Hematopoietic multipotent progenitor cell treated with erythropoietin and hydrocortisone succinate and interleukin-3 and kit ligand, for 15 days (in vitro differentiated cells): Measurements from ENCODE around the gene AASDH.

Experiments used
- DNase-seq: peaks from one replicate; pipeline ENCODE4 v3.0.0-alpha.2; 2015; ENCODE audit warnings: low spot score

Gene AASDH

GRCh38 chr4:56316011-56316650, 71.2 kb downstream of the AASDH start:
- DNase-seq, result no peak

DNA sequence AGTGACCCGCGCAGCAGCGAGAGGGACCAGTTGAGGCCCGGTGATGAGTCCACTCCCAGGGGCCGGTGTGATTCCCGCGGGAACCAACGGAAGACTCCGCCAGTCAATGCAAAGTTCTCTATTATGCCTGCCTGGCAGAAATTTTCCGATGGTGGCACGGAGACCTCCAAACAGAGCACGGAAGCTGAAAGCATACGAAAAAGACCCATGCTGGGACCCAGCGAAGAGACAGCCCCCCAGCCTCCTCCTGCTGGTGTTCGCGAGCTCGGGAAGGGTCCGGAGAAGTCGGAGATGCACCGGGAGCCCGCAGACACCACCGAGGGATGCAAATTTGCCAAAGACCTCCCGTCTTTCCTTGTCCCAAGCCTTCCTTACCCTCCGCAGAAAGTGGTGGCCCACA, 71.7 kb downstream of the AASDH start:
- DNase-seq, result no peak

GRCh38 chr4:56315041-56315440, 72.2 kb downstream of the AASDH start:
- DNase-seq, result no peak

DNA sequence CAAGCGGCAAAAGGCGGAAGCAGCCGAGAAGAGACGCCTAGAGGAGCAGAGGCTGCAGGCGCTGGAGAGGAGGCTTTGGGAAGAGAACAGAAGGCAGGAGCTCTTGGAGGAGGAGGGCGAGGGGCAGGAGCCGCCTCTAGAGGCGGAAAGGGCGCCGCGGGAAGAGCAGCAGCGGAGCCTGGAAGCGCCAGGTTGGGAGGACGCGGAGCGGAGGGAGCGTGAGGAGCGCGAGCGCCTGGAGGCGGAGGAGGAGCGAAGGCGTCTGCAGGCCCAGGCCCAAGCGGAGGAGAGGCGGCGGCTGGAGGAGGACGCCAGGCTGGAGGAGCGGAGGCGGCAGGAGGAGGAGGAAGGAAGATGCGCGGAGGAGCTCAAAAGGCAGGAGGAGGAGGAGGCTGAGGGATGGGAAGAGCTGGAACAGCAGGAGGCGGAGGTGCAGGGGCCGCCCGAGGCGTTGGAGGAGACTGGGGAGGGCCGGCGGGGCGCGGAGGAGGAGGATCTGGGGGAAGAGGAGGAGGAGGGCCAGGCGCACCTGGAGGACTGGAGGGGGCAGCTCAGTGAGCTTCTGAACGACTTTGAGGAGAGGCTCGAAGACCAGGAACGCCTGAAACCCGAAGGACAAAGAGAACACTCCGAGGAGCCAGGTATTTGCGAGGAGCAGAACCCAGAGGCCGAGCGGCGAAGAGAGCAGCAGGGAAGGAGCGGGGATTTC, 72.9 kb downstream of the AASDH start:
- DNase-seq, result no peak

DNA sequence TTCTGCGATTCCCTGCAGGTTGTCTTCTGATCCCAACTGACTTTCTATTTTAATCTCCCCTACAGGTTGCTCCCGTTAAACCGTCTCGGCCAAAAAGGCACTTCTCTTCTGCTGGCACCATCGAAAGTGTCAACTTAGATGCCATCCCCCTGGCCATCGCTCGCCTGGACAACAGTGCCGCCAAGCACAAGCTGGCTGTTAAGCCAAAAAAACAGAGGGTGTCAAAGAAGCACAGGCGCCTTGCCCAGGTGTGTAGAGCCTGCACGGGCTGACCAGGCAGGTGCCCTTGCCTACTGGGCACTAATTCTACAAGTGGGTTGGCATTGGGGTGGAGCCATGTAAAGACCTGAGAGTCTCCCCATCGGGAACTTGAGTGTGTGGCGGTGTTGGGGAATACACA, 74.2 kb downstream of the AASDH start:
- no peak for DNase-seq

DNA sequence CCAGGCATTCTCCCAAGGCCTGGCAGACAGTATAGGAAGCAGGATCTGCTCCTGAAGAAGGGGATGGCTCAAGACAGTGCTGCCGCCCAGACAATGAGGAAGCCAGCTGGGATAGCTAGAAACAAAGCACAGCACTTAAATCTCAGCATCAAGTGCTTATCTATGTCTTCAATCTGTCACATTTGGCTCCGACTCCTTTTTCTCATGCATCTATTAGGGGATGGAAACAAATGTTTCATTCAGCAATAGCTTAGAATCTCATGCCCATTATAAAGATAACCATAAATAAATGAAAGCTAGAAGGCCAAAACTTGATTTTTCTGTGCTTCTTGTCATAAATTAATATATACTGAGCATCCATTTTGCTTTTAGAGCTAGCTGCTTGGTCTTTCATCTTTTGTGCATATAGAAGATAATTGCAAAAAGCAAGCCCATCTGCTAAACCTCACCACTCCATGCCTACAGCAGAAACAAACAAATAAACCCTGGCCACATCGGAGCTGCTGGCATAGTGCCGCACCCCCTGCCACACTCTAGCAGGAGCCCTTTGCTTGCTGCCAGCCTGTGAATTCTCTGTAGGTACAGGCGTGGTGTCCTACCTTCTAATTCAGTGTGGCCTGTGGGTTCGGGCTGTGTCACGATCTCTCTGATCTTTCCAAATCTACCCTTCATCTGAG, 75.9 kb downstream of the AASDH start:
- DNase-seq, result no peak

DNA sequence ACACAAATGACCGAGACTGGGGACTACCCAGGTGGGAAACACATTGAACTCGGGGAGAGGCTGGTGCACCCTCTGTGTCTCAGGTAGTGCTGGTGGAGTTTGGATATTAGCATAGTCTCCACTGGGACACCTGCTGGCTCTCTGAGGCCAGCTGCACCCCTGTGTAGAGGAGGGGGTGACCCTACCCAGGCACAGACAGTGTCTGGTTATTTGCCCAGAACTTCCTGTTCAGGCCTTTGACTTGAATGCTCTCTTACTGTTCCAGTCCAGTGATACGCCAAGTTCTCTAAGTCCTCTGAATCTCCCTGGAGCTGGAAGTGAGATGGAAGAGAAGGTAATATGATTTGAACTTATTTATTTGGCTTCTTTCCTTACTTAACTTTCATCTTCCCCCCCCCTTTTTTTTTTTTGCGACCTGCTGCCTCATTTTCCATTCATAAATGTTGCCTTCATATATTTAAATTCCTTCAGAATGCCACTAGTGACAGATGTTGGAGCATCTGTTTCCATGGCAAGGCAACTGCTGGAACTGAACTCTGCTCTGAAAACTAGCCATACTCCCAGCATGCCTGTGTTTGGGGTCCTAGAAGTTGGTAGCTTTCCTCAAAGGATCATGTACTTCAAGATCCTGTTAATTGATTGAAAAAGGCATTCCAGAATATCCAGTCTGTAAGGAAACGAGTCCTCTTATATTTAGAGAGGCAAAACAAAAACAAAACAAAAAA, 76.7 kb downstream of the AASDH start:
- no peak for DNase-seq

- DNase-seq, result no peak
Observed at GRCh38 chr4:56308384-56308783, 78.9 kb downstream of the AASDH start.

- no peak for DNase-seq
Observed at GRCh38 chr4:56307423-56307822, 79.9 kb downstream of the AASDH start.

DNA sequence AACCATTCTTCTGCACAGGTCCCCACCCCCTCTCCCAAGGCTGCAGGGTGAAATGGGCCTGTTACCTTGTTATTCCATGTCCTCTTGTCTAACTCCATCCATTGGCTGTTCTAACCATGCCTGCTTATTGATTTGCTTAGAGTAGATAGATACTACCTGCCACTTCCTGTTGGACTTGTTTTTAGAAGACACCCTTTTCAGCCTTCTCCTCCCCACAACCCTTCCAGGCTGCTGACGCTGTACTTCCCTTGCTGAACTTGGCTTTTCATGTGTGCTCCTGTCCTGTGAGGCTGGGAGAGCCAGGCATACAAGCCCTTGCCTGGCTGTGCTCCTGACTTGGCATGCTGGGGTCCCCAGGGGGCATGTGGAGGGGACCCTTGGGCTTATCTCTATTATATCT, 81.9 kb downstream of the AASDH start:
- DNase-seq, result no peak

- no peak for DNase-seq
Observed at GRCh38 chr4:56303921-56304320, 83.4 kb downstream of the AASDH start.

DNA sequence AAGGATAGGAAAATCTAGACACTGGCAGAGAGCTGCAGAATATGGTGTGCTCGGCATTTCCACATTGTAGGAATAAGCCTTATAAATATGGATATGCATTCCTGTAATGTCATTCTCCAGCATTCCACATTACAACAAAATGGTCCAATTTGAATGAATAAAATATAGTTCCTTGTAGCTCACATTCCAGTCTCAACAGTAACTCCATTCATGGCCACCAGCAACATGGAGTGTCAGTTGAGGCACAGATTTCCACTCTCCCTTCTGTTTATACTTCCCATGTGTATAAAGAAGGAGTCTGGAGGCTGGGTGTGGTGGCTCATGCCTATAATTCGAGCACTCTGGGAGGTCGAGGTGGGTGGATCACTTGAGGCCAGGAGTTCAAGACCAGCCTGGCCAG, 84.5 kb downstream of the AASDH start:
- no peak for DNase-seq

DNA sequence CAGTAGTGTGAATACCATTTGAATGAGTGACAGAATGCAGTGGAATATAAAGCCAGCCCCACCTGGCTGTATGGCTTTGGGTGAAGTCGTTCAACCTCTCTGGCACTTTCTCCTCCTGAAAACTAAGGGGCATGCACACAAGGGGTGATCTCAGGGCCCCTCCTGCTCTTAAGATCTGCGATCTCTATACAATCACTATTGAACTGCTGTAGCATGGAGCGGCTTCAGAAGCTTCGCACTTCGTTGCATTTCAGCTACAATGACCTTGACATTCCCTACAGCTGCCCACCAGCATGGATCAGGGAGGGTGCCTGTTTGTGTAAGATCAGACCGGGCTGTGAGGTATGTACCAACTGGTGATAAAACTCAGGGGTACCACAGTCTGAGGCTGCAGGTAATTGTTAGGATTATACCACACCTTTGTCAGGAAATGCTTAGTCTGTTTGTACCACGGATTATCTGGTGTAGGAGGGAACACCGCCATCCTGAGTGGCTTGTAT, 85.2 kb downstream of the AASDH start:
- DNase-seq, result no peak

DNA sequence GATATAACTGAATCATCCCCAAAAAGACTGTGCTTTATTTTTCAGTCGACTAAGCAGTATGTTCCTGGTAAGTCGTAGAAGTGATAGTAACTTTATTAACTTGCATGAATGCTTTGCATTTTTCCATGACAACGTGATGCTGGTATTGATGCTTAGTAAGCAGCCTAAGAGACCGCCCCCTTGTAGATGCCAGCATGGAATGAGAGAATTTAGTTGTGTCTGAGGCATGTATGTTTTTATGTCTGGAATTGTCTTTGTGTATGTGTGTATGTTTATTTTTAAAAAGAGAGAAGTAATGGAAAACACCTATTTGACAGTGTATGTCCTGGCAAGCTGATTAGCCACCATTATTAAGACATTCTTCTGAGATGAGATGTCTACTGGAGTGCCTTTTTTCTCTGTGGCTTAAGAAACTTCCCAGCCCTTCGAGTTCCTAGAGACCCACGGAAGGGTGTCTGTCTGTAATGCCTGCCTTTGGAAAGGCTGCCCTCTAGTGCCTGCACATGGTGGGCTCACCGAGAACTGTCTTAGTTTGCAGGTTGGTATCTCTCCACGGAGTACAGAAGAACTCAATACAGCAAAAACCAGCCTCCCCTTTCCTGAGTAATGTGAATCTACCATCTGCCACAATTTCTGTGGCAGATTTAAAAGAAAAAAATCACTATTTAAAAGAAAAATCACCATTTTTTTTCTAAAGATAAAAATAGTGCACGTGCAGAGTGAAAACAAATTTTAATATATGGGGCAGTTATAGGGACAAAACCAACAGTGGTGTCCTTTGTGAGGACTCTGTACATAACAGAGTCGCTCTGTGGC, 85.9 kb downstream of the AASDH start:
- DNase-seq, result peak; percentile 80

GRCh38 chr4:56298236-56298635, 89.1 kb downstream of the AASDH start:
- DNase-seq, result no peak

DNA sequence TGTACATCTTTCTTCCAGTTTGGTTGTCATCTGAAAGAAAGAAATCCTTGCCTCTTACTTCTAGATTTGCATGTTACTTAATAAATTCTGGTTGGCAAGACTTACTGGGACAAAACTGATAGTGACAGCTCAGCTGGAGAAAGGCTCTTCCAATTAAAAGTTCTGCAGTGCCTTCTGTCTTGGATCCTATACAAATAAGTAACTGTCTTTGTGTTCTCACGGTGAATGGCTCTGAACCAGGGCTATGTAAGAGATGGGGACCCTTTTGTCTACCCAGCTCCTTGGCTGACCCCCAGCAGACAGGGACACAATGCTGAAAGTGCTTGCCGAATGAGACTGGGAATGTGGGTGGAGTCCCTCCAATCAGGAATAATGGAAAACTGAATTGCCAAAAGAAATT, 89.5 kb downstream of the AASDH start:
- no peak for DNase-seq

GRCh38 chr4:56296526-56296925, 90.8 kb downstream of the AASDH start:
- no peak for DNase-seq

DNA sequence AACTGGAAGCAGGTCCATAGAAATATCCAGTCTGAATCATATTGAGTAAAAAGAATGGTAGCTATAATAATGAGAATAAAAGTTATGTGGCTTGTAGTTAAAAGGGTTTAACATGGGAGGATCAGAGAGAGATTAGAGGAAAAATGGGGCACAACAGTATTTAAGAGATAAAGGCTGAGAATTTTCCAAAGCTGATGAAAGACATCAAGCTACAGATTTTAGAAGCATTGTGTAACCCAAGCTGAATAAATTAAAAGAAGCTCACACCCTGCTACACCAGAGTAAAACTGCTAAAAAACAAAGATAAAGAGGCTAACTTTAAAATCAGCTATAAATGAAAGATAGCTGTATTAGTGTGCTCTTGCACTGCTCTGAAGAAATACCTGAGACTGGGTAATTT, 94.2 kb downstream of the AASDH start:
- no peak for DNase-seq

DNA sequence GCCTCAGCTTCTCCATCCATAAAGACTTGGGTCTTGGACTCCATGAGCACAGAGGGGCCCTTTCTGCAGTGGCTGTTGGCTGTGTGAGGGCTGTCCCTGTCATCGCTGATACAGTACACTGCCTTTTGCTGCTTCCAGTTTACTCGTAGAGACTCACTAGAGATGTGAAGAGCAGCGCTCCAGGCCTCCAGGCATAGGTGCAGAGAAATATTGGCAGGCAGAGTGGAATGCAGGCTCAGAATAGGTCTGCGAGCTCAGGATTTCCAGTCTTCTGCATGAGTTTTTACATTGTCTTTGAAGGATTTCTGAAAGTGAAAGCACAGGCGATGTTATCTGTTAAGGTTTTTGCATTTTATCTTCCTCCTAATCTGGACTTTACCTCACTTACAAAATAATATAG, 97.4 kb downstream of the AASDH start:
- no peak for DNase-seq

- DNase-seq, result no peak
Observed at GRCh38 chr4:56288663-56289062, 98.6 kb downstream of the AASDH start.
